H1 (cell line): ENCODE results near the gene SKA1. TPM values are rescaled to one million over a fixed set of nuclear protein-coding genes. Genes with fewer than 3 reads are reported as not detected.

ENCODE experiments used
- BRCA1 ChIP-seq: IDR thresholded peaks from 2 replicates; pipeline ENCODE4 v1.6.1; 2012; ENCODE audit warnings: low read depth, low read length, improper control_type of control experiment
- CHD7 ChIP-seq: fragments of 300-600 bp; sonication (generic); IDR thresholded peaks from 2 replicates; pipeline ENCODE4 v1.7.1; 2012; ENCODE audit warnings: low read length, moderate library complexity, mild to moderate bottlenecking, inconsistent platforms; ENCODE audit not compliant: insufficient replicate concordance
- E2F6 ChIP-seq: IDR thresholded peaks from 2 replicates; pipeline ENCODE4 v1.6.1; 2012; ENCODE audit warnings: inconsistent platforms
- EGR1 ChIP-seq: IDR thresholded peaks from 2 replicates; pipeline ENCODE4 v1.6.1; 2011; ENCODE audit warnings: low read depth, low read length, borderline replicate concordance
- EZH2 ChIP-seq: fragments of 200-600 bp; sonication (generic); IDR thresholded peaks from 2 replicates; pipeline ENCODE4 v1.7.1; 2012; ENCODE audit warnings: low read depth, mild to moderate bottlenecking, moderate library complexity, low read length, inconsistent platforms; ENCODE audit not compliant: severe bottlenecking
- GTF2F1 ChIP-seq: IDR thresholded peaks from 2 replicates; pipeline ENCODE4 v1.6.1; 2012; ENCODE audit warnings: low read depth, low read length, improper control_type of control experiment, borderline replicate concordance
- NANOG ChIP-seq: IDR thresholded peaks from 2 replicates; pipeline ENCODE4 v1.6.1; 2011; ENCODE audit warnings: low read length, low read depth, mild to moderate bottlenecking, inconsistent platforms; ENCODE audit not compliant: insufficient read depth, poor library complexity, severe bottlenecking
- POLR2A ChIP-seq, 2 experiments: IDR thresholded peaks; 1 replicate in 1 of 2; 2 replicates in 1 of 2; pipeline ENCODE4 v1.6.1; 2011; ENCODE audit warnings: low read depth in 2 of 2, low read length in 2 of 2, mild to moderate bottlenecking in 2 of 2; ENCODE audit errors: control extremely low read depth in 1 of 2
- POLR2AphosphoS5 ChIP-seq: IDR thresholded peaks from 2 replicates; pipeline ENCODE4 v1.6.1; 2011; ENCODE audit warnings: low read depth, low read length
- POU5F1 ChIP-seq: IDR thresholded peaks from 2 replicates; pipeline ENCODE4 v1.6.1; 2011; ENCODE audit warnings: low read depth, mild to moderate bottlenecking, low read length, moderate library complexity
- RFX5 ChIP-seq: IDR thresholded peaks from 2 replicates; pipeline ENCODE4 v1.6.1; 2011; ENCODE audit warnings: low read depth, low read length, improper control_type of control experiment, borderline replicate concordance
- polyA plus RNA-seq, 7 experiments: library from polyadenylated mRNA; depleted of rRNA in 3 of 7; stranded (reverse) in 5 of 7; unstranded in 2 of 7; fragments of >200 nt in 5 of 7; fragments of 200-250 nt in 2 of 7; gene quantifications; 1 replicate in 5 of 7; 2 replicates in 1 of 7; 4 replicates in 1 of 7; pipeline versions ENCODE4 v1.2.1 to v1.2.3, GENCODE V29; 2011 to 2013; ENCODE audit warnings: missing spikeins in 2 of 7, mixed read lengths in 2 of 7
- total RNA-seq: library from RNA; stranded (reverse); fragmentation: NEBNext Ultra II Directional; extraction: Animal tissue kit (Norgen Biotek cat#: 25700); gene quantifications from 2 replicates; pipeline ENCODE4 v1.2.1, GENCODE V29; 2021

SKA1 gene
- total and polyA plus RNA-seq, 2 of the 8 experiments (the other 6 are each of a cell fraction or from before 2014, with no cell fraction given): 8.6 to 22.9 TPM

- TF ChIP-seq CHD7 (no peak), E2F6 (no peak), EGR1 (no peak), EZH2 (no peak), GTF2F1 (no peak), POLR2A (IDR thresholded peaks at IDR 0.05; ENCODE audit: control extremely low read depth in 1 of 2, low read depth in 2 of 2, low read length in 2 of 2) (no peak), RFX5 (no peak), BRCA1 (no peak), POU5F1 (no peak), POLR2AphosphoS5 (no peak), NANOG (no peak)
These were observed 21.3 kb downstream of the SKA1 start (continued) for GRCh38 chr18:50396005-50396660.
